Measurements from ENCODE around the gene ETF1.

Gene ETF1

DNA sequence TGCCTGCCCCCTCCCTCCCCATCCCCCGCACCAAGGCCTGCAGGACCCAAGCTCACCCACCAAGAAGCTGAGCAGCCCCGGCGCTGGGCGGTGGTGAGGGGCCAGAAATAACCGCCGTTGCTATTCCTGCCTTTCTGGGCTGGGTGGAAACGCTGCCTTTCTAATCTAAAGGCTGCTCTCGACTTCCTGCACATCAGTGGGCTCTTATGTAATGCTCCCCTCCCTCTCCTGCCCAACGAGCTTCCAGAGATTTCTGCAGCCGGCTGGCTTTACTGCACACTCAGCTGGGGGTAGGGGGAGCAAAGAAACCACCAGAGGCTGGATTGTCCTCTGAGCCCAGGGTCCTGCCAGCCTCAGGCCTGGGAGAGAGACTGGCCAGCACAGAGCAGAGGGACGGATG is 84.7 kb downstream of the ETF1 start:
- Histone ChIP-seq H3K27ac (ENCODE audit: low read length) (no peak overlapping the region), H3K9me3 (ENCODE audit: control insufficient read depth in 1 of 2, low read length in 2 of 2) (no peaks in the 10 kb centered on the region), H3K36me3 (ENCODE audit: control insufficient read depth in 1 of 2, insufficient read depth in 2 of 2, low read length in 2 of 2) (no peaks in the 10 kb centered on the region), H3K4me1 (ENCODE audit: control insufficient read depth in 1 of 2, insufficient read depth in 2 of 2, low read length in 2 of 2) (peaks cover 11 to 17% of the 10 kb centered on the region in 2 donors), H3K4me3 (ENCODE audit: low read depth in 1 of 2, low read length in 2 of 2) (peak overlapping the region in 1 of 2 donors; percentile 7), H3K27me3 (ENCODE audit: low read depth, low read length) (no peaks in the 10 kb centered on the region)

DNA sequence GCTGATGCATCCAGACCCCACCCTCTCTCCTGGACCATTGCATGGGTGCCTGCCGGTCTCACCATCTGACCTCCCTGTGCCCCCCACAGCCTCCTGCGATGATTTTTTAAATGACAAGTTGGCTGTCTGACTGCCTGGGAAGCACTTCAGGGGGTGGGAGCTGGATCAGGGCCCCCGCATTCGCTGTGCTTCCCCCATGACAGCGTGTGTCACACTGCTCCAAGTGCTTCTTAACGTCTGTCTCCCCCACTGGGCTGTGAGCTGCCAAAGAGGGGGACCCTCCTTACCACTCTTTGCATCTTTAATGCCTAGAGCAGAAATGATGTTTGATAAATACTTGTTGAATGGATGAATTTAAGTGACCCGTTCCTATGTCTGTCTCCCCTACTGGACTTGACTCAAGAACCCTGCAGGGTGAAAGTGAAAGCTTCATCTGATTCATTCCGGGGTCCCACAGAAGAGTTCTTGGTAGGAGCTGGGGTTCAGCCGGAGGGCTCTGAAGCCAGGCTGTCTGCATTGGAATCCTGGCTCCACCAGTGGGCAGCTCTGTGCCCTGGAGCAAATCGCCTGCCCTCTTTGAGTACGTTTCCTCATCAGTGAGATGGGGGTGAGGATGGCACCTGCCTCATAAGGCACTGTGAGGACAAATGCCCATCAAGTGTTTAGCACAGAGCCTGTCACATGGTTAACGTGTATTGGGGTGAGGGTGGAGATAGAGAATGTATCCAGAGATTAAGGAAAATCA is 85.3 kb downstream of the ETF1 start:
- H3K4me3 ChIP-seq (ENCODE audit: low read depth in 1 of 2, low read length in 2 of 2), result peak overlapping the region in 1 of 2 donors; percentile 4
- no peak overlapping the region for H3K27ac ChIP-seq (ENCODE audit: low read length)
- peaks cover 11 to 15% of the 10 kb centered on the region in 2 donors for H3K4me1 ChIP-seq (ENCODE audit: control insufficient read depth in 1 of 2, insufficient read depth in 2 of 2, low read length in 2 of 2)
- H3K27me3 ChIP-seq (ENCODE audit: low read depth, low read length), result no peaks in the 10 kb centered on the region
- no peaks in the 10 kb centered on the region for H3K36me3 ChIP-seq (ENCODE audit: control insufficient read depth in 1 of 2, insufficient read depth in 2 of 2, low read length in 2 of 2)
- no peaks in the 10 kb centered on the region for H3K9me3 ChIP-seq (ENCODE audit: control insufficient read depth in 1 of 2, low read length in 2 of 2)
